IPS-15b (cell line): ENCODE data around the gene MYH10.

ENCODE experiments used
- H3K27me3 ChIP-seq: one replicate; pipeline ENCODE4 v1.6.1; 2013; ENCODE audit warnings: low read length; ENCODE audit not compliant: control insufficient read depth, insufficient read depth
- H3K36me3 ChIP-seq: one replicate; pipeline ENCODE4 v1.6.1; 2013; ENCODE audit warnings: low read length; ENCODE audit not compliant: control insufficient read depth, insufficient read depth
- H3K4me1 ChIP-seq: one replicate; pipeline ENCODE4 v1.6.1; 2013; ENCODE audit warnings: mild to moderate bottlenecking, low read length; ENCODE audit not compliant: control insufficient read depth, insufficient read depth
- H3K4me3 ChIP-seq: one replicate; pipeline ENCODE4 v1.5.1; 2013; ENCODE audit warnings: low read depth, low read length
- H3K9ac ChIP-seq: one replicate; pipeline ENCODE4 v1.6.1; 2013; ENCODE audit warnings: low read depth, mild to moderate bottlenecking, low read length
- H3K9me3 ChIP-seq: one replicate; pipeline ENCODE4 v1.6.1; 2013; ENCODE audit warnings: mild to moderate bottlenecking, low read length; ENCODE audit not compliant: control insufficient read depth, insufficient read depth

The MYH10 gene

GRCh38 chr17:8466456-8466855, 164.1 kb downstream of the MYH10 start:
- Histone ChIP-seq H3K27me3 (no peaks in the 10 kb centered on the region), H3K4me3 (no peak overlapping the region), H3K9me3 (no peaks in the 10 kb centered on the region), H3K36me3 (peaks cover 12% of the 10 kb centered on the region), H3K4me1 (peaks cover 3% of the 10 kb centered on the region), H3K9ac (no peak overlapping the region)

DNA sequence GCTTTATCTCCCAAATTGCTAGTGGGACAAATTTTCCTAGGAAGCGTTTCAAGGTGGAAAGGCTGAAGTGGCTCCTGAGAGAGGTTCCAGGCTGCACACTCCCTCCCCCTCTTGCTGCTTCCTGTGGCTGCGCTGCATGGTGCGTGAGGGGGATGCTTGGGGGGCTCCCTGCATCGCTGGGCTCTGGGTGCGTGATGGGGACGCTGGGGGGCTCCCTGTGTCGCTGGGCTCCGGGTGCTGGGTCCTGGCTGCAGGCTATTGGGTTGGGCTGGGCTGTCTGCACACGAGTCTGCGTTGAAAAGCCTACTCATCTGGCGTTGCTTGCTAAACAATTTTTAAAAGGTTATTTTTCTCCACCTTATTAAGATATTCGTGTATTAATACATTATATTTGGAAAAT, 164.8 kb downstream of the MYH10 start:
- no peak overlapping the region for H3K9ac ChIP-seq
- no peaks in the 10 kb centered on the region for H3K9me3 ChIP-seq
- H3K27me3 ChIP-seq: no peaks in the 10 kb centered on the region
- peaks cover 12% of the 10 kb centered on the region for H3K36me3 ChIP-seq
- no peak overlapping the region for H3K4me3 ChIP-seq
- H3K4me1 ChIP-seq: peaks cover 3% of the 10 kb centered on the region

DNA sequence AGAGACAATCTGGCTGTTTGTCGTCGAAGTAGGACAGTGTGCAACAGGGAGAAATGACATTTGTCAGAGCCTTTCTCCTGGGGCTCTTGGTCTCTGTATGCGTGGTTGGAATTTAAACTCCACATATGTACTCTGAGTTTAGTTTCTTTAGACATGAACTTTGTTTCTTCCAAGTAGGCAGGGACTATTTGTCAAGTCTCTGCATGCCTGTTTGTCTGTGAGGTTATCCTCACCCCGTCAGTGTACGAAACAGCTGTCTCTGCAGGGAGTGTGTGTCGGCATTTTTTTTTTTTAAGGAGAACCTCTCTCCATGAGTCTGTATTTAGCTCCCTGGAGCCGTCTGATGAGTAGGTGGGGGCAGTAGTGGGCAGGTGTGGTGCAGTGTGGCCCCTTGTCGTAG, 165.2 kb downstream of the MYH10 start:
- Histone ChIP-seq H3K4me3 (no peak overlapping the region), H3K9me3 (no peaks in the 10 kb centered on the region), H3K27me3 (no peaks in the 10 kb centered on the region), H3K9ac (peak overlapping the region; percentile 12), H3K4me1 (peaks cover 3% of the 10 kb centered on the region), H3K36me3 (peaks cover 12% of the 10 kb centered on the region)

DNA sequence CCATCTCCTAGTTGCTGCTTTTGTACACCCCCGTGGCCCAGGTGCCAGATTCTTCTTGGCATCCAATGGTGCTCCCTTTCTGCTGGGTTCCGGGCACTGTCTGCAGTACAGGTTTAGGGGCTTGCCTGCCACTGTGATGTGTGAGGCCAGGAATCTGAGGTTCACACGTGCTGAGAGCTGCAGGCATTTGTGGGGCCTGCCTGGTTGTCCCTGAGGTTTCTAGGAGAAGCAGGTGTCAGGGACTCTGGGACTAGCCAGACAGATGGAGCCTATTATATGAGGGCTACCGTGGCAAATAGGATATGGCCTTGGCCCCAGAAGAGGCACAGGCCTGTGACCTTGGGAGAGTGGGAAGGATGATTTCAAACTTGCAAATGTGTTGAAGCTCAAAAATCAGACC, 165.6 kb downstream of the MYH10 start:
- peaks cover 3% of the 10 kb centered on the region for H3K4me1 ChIP-seq
- no peaks in the 10 kb centered on the region for H3K9me3 ChIP-seq
- H3K9ac ChIP-seq: peak overlapping the region; percentile 12
- no peaks in the 10 kb centered on the region for H3K27me3 ChIP-seq
- H3K4me3 ChIP-seq: no peak overlapping the region
- peaks cover 12% of the 10 kb centered on the region for H3K36me3 ChIP-seq

GRCh38 chr17:8463099-8463498, 167.4 kb downstream of the MYH10 start:
- no peak overlapping the region for H3K4me3 ChIP-seq
- peaks cover 12% of the 10 kb centered on the region for H3K36me3 ChIP-seq
- no peaks in the 10 kb centered on the region for H3K9me3 ChIP-seq
- H3K27me3 ChIP-seq: no peaks in the 10 kb centered on the region
- H3K4me1 ChIP-seq: peaks cover 3% of the 10 kb centered on the region
- no peak overlapping the region for H3K9ac ChIP-seq

DNA sequence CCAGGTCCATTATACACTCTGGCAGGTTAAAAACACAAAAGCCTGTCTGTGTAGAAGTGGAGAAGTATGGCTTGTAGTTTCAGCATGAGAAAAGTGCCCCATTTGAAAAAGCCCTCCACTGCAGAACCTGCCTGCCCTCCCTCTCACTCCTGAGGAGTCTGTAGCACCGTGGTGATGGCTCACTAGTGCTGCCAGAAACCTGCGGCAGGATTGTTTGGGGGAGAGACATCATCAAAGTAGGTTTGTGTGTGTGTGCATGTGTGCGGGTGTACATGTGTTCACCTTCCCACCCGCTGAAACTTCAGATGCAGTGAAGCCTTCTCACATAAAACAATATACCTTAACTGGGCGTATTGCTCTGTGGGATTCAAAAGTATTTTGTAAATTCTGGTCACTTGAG, 168.0 kb downstream of the MYH10 start:
- H3K4me3 ChIP-seq: no peak overlapping the region
- H3K27me3 ChIP-seq: no peaks in the 10 kb centered on the region
- H3K9me3 ChIP-seq: no peaks in the 10 kb centered on the region
- peaks cover 3% of the 10 kb centered on the region for H3K4me1 ChIP-seq
- H3K36me3 ChIP-seq: peaks cover 12% of the 10 kb centered on the region
- H3K9ac ChIP-seq: no peak overlapping the region

GRCh38 chr17:8459831-8460230, 170.7 kb downstream of the MYH10 start:
- peaks cover 8% of the 10 kb centered on the region for H3K36me3 ChIP-seq
- H3K4me3 ChIP-seq: no peak overlapping the region
- no peaks in the 10 kb centered on the region for H3K4me1 ChIP-seq
- H3K27me3 ChIP-seq: no peaks in the 10 kb centered on the region
- no peaks in the 10 kb centered on the region for H3K9me3 ChIP-seq
- H3K9ac ChIP-seq: no peak overlapping the region

- Histone ChIP-seq H3K4me3 (no peak overlapping the region), H3K9ac (no peak overlapping the region), H3K36me3 (peaks cover 8% of the 10 kb centered on the region), H3K4me1 (no peaks in the 10 kb centered on the region), H3K27me3 (no peaks in the 10 kb centered on the region), H3K9me3 (no peaks in the 10 kb centered on the region)
Measured at GRCh38 chr17:8459107-8459506, 171.4 kb downstream of the MYH10 start.

- Histone ChIP-seq H3K27me3 (no peaks in the 10 kb centered on the region), H3K36me3 (peaks cover 8% of the 10 kb centered on the region), H3K9me3 (no peaks in the 10 kb centered on the region), H3K9ac (no peak overlapping the region), H3K4me3 (no peak overlapping the region), H3K4me1 (no peaks in the 10 kb centered on the region)
Measured at GRCh38 chr17:8458128-8458527, 172.4 kb downstream of the MYH10 start.

GRCh38 chr17:8455665-8456209, 174.8 kb downstream of the MYH10 start:
- no peak overlapping the region for H3K4me3 ChIP-seq
- no peaks in the 10 kb centered on the region for H3K27me3 ChIP-seq
- no peaks in the 10 kb centered on the region for H3K9me3 ChIP-seq
- H3K4me1 ChIP-seq: no peaks in the 10 kb centered on the region
- peaks cover 7% of the 10 kb centered on the region for H3K36me3 ChIP-seq
- no peak overlapping the region for H3K9ac ChIP-seq

GRCh38 chr17:8453326-8453725, 177.2 kb downstream of the MYH10 start:
- no peak overlapping the region for H3K4me3 ChIP-seq
- H3K36me3 ChIP-seq: peaks cover 11% of the 10 kb centered on the region
- H3K9ac ChIP-seq: no peak overlapping the region

GRCh38 chr17:8451933-8452614, 178.5 kb downstream of the MYH10 start:
- peaks cover 11% of the 10 kb centered on the region for H3K36me3 ChIP-seq
- no peaks in the 10 kb centered on the region for H3K4me1 ChIP-seq

More at GRCh38 chr17:8453326-8453725, 177.2 kb downstream of the MYH10 start:
- Histone ChIP-seq H3K27me3 (no peaks in the 10 kb centered on the region), H3K9me3 (no peaks in the 10 kb centered on the region), H3K4me1 (no peaks in the 10 kb centered on the region)

More at GRCh38 chr17:8451933-8452614, 178.5 kb downstream of the MYH10 start:
- no peak overlapping the region for H3K4me3 ChIP-seq
- H3K27me3 ChIP-seq: no peaks in the 10 kb centered on the region
- H3K9ac ChIP-seq: no peak overlapping the region
- H3K9me3 ChIP-seq: no peaks in the 10 kb centered on the region
